Smooth muscle cell (in vitro differentiated cells): ENCODE measurements around the gene SPDYE3. TPM values are rescaled to one million over a fixed set of nuclear protein-coding genes. Genes with fewer than 3 reads are reported as not detected.
"Not testable (repeated sequence)": the region's sequence is repeated elsewhere in the genome, so short reads cannot be mapped to it uniquely, and the experiment has no call there.

ENCODE experiments used
- DNase-seq: peaks from one replicate; lab custom pipeline; 2025; ENCODE audit not compliant: unreplicated experiment; lab: John Stamatoyannopoulos, UW
- H2AFZ ChIP-seq: fragments of 200-600 bp; sonication (generic); 2 replicates; pipeline ENCODE4 v1.6.0; 2016; ENCODE audit warnings: antibody characterized with exemption, low read depth, mild to moderate bottlenecking
- H3F3A ChIP-seq: fragments of 200-600 bp; sonication (generic); 2 replicates; pipeline ENCODE4 v1.6.0; 2017; ENCODE audit warnings: antibody characterized with exemption, low read depth
- H3K27ac ChIP-seq: fragments of 200-600 bp; sonication (generic); 2 replicates; pipeline ENCODE4 v1.5.1; 2016; ENCODE audit warnings: low read depth, mild to moderate bottlenecking
- H3K27me3 ChIP-seq: fragments of 200-600 bp; sonication (generic); 2 replicates; pipeline ENCODE4 v1.6.1; 2016; ENCODE audit warnings: low read depth, mild to moderate bottlenecking
- H3K36me3 ChIP-seq: fragments of 200-600 bp; sonication (generic); 2 replicates; pipeline ENCODE4 v1.5.1; 2016; ENCODE audit warnings: low read depth
- H3K4me1 ChIP-seq: fragments of 200-600 bp; sonication (generic); 2 replicates; pipeline ENCODE4 v1.5.1; 2016; ENCODE audit warnings: low read depth
- H3K4me2 ChIP-seq: fragments of 200-600 bp; sonication (generic); 2 replicates; pipeline ENCODE4 v1.6.0; 2016; ENCODE audit warnings: mild to moderate bottlenecking
- H3K4me3 ChIP-seq: fragments of 200-600 bp; sonication (generic); 2 replicates; pipeline ENCODE4 v1.5.1; 2016; ENCODE audit warnings: mild to moderate bottlenecking
- H3K79me2 ChIP-seq: fragments of 200-600 bp; sonication (generic); 2 replicates; pipeline ENCODE4 v1.6.0; 2016; ENCODE audit warnings: low read depth, mild to moderate bottlenecking
- H3K9ac ChIP-seq: fragments of 200-600 bp; sonication (generic); 2 replicates; pipeline ENCODE4 v1.6.0; 2016; ENCODE audit warnings: low read depth
- H3K9me3 ChIP-seq: fragments of 200-600 bp; sonication (generic); replicated peaks from 2 replicates; pipeline ENCODE4 v1.5.1; 2016; ENCODE audit warnings: low read depth
- H4K20me1 ChIP-seq: fragments of 200-600 bp; sonication (generic); 2 replicates; pipeline ENCODE4 v1.6.0; 2016; ENCODE audit warnings: low read depth
- WGBS: methylation state at CpG from one replicate; pipeline ENCODE4 v1.1.7; 2016; ENCODE audit warnings: low lambda C conversion rate; 5-methylcytosine and 5-hydroxymethylcytosine counted together
- polyA plus RNA-seq: library from polyadenylated mRNA; unstranded; fragments of >200 nt; fragmentation: Nextera tagmentation; extraction: Ambion mirVana; gene quantifications from 2 replicates; pipeline ENCODE4 v1.2.1, GENCODE V29; 2016
- total RNA-seq: library from RNA; depleted of rRNA; stranded (reverse); fragments of >200 nt; gene quantifications from 2 replicates; pipeline ENCODE4 v1.2.3, GENCODE V29; 2014

SPDYE3 gene
- not detected in 2 replicates for total RNA-seq
- 1.8 and 3.4 TPM in 2 replicates for polyA plus RNA-seq

- H3K4me2 ChIP-seq, H3K36me3 ChIP-seq, H4K20me1 ChIP-seq, H3F3A ChIP-seq, H3K27ac ChIP-seq, H3K4me1 ChIP-seq, H3K9me3 ChIP-seq, H3K27me3 ChIP-seq, H3K9ac ChIP-seq, H2AFZ ChIP-seq, H3K79me2 ChIP-seq, H3K4me3 ChIP-seq, DNase-seq: not testable (repeated sequence)
- 97% methylated on average over 8 of the region's 8 CpGs for WGBS
These were observed at the start of gene SPDYE3 for GRCh38 chr7:100307402-100307801. SPDYE3 (plus strand) TSS chr7:100307702; CDS start chr7:100307886, 184 bp downstream.

- not testable (repeated sequence) for H3K4me2 ChIP-seq, H3K4me1 ChIP-seq, H3K9ac ChIP-seq, H3K27me3 ChIP-seq, H3F3A ChIP-seq, H3K4me3 ChIP-seq, H3K27ac ChIP-seq, H3K36me3 ChIP-seq, DNase-seq, H2AFZ ChIP-seq, H3K79me2 ChIP-seq, H3K9me3 ChIP-seq
- H4K20me1 ChIP-seq = peaks cover 19% of the 10 kb centered on the region
- WGBS = 86% methylated on average over 7 of the region's 8 CpGs
These were observed 47.5 kb upstream of the SPDYE3 start for GRCh38 chr7:100259984-100260383.

GRCh38 chr7:100262896-100263295 is 44.6 kb upstream of the SPDYE3 start:
- not testable (repeated sequence) for H3K27ac ChIP-seq, H3K27me3 ChIP-seq, H3F3A ChIP-seq, H3K4me3 ChIP-seq, H3K4me2 ChIP-seq, H3K9me3 ChIP-seq, H3K4me1 ChIP-seq, H3K36me3 ChIP-seq, H3K79me2 ChIP-seq, H2AFZ ChIP-seq, H3K9ac ChIP-seq, DNase-seq
- 100% methylated on average over 4 of the region's 4 CpGs for WGBS
- peaks cover 38% of the 10 kb centered on the region for H4K20me1 ChIP-seq

- not testable (repeated sequence) for H3K79me2 ChIP-seq, H2AFZ ChIP-seq
- 95% methylated on average over 4 of the region's 4 CpGs for WGBS
These were observed 43.3 kb upstream of the SPDYE3 start for GRCh38 chr7:100264223-100264622.

GRCh38 chr7:100264669-100265165 is 42.8 kb upstream of the SPDYE3 start:
- not testable (repeated sequence) for H3F3A ChIP-seq, H3K4me3 ChIP-seq, H3K36me3 ChIP-seq, H3K9me3 ChIP-seq, H3K27me3 ChIP-seq, H3K79me2 ChIP-seq, H3K4me2 ChIP-seq, H2AFZ ChIP-seq, H3K9ac ChIP-seq, DNase-seq, H3K4me1 ChIP-seq, H3K27ac ChIP-seq
- WGBS = 71% methylated on average over 7 of the region's 7 CpGs
- peaks cover 47% of the 10 kb centered on the region for H4K20me1 ChIP-seq

More at GRCh38 chr7:100264223-100264622, 43.3 kb upstream of the SPDYE3 start:
- DNase-seq, H3K4me2 ChIP-seq, H3K9me3 ChIP-seq, H3K4me3 ChIP-seq, H3K4me1 ChIP-seq, H3K9ac ChIP-seq, H3K27ac ChIP-seq, H3K27me3 ChIP-seq, H3F3A ChIP-seq, H3K36me3 ChIP-seq: not testable (repeated sequence)
- H4K20me1 ChIP-seq = peaks cover 42% of the 10 kb centered on the region

GRCh38 chr7:100265851-100266250 is 41.7 kb upstream of the SPDYE3 start:
- H2AFZ ChIP-seq, H3K79me2 ChIP-seq, H3K36me3 ChIP-seq, DNase-seq, H3K9me3 ChIP-seq, H3K27me3 ChIP-seq, H3K4me3 ChIP-seq, H3F3A ChIP-seq, H3K9ac ChIP-seq, H3K4me2 ChIP-seq, H3K27ac ChIP-seq, H3K4me1 ChIP-seq: not testable (repeated sequence)
- H4K20me1 ChIP-seq = peaks cover 47% of the 10 kb centered on the region
- WGBS = 98% methylated on average over 5 of the region's 5 CpGs
